OCI-LY7 (cell line): ENCODE data around the gene AKT1.

Experiments used
- CTCF ChIP-seq: fragments of 200-600 bp; sonication (generic); conservative IDR thresholded peaks from 2 replicates; pipeline ENCODE4 v1.5.1; 2014; ENCODE audit warnings: mild to moderate bottlenecking, antibody characterized with exemption, low read length, moderate library complexity, mixed read lengths
- EZH2phosphoT487 ChIP-seq: fragments of 200-600 bp; sonication (generic); IDR thresholded peaks from 2 replicates; pipeline ENCODE4 v1.6.1; 2018; ENCODE audit warnings: low read depth, borderline replicate concordance, mild to moderate bottlenecking, mixed run types, antibody characterized with exemption, low read length, moderate library complexity, mixed read lengths

- TF ChIP-seq CTCF, result no peak
- no peak for TF ChIP-seq EZH2phosphoT487
These were observed 48.1 kb upstream of the AKT1 start for GRCh38 chr14:104843442-104844305.
